ENCODE data around the gene TOGARAM2. TPM values are rescaled to one million over a fixed set of nuclear protein-coding genes. Genes with fewer than 3 reads are reported as not detected.
A peak's percentile ranks its signal among the peaks of the same experiment; 100 is the strongest.

Gene TOGARAM2
- total and polyA plus RNA-seq, 7 experiments from 2014 or later, result 0.58 to 4.9 (median 1.4) TPM; not detected in 1

GRCh38 chr2:29031046-29031445 lies 49.9 kb downstream of the TOGARAM2 start:
- ChIA-PET POLR2A (no interaction called here), CTCF (no interaction called here)
- H3K27ac Mint-ChIP-seq, result peak overlapping the region in 1 of 9 donors; percentile 27
- intact Hi-C loops (cut with micrococcal nuclease), result no loop called here
- Histone ChIP-seq H3K4me1 (ENCODE audit: control insufficient read depth in 2 of 2, insufficient read depth in 2 of 2, low read length in 2 of 2) (peaks cover 0 to 6% of the 10 kb centered on the region in 2 donors), H3K9me3 (ENCODE audit: control insufficient read depth in 2 of 3, low read length in 3 of 3) (no peaks in the 10 kb centered on the region), H3K27ac (ENCODE audit: low read depth, low read length) (no peak overlapping the region), H3K4me3 (ENCODE audit: low read length) (no peak overlapping the region), H3K36me3 (ENCODE audit: control insufficient read depth in 2 of 3, insufficient read depth in 3 of 3, low read length in 3 of 3) (no peaks in the 10 kb centered on the region), H3K27me3 (ENCODE audit: control insufficient read depth in 2 of 2, insufficient read depth in 2 of 2, low read length in 2 of 2) (no peaks in the 10 kb centered on the region)
- H3K27me3 Mint-ChIP-seq, result no peaks in the 10 kb centered on the region
- no peaks in the 10 kb centered on the region for H3K36me3 Mint-ChIP-seq
- no peak overlapping the region for H3K4me3 Mint-ChIP-seq
- H3K9me3 Mint-ChIP-seq, result no peaks in the 10 kb centered on the region
- ATAC-seq (no peak), DNase-seq (no peak)
- peaks cover 5 to 18% (median 7%) of the 10 kb centered on the region in 7 donors for H3K4me1 Mint-ChIP-seq

- H3K4me1 Mint-ChIP-seq, result peaks cover 5 to 18% (median 7%) of the 10 kb centered on the region in 7 donors
- intact Hi-C loops (cut with micrococcal nuclease), result no loop called here
- Histone ChIP-seq H3K27ac (ENCODE audit: low read depth, low read length) (no peak overlapping the region), H3K27me3 (ENCODE audit: control insufficient read depth in 2 of 2, insufficient read depth in 2 of 2, low read length in 2 of 2) (no peaks in the 10 kb centered on the region), H3K36me3 (ENCODE audit: control insufficient read depth in 2 of 3, insufficient read depth in 3 of 3, low read length in 3 of 3) (no peaks in the 10 kb centered on the region), H3K4me3 (ENCODE audit: low read length) (no peak overlapping the region), H3K4me1 (ENCODE audit: control insufficient read depth in 2 of 2, insufficient read depth in 2 of 2, low read length in 2 of 2) (peaks cover 0 to 6% of the 10 kb centered on the region in 2 donors), H3K9me3 (ENCODE audit: control insufficient read depth in 2 of 3, low read length in 3 of 3) (no peaks in the 10 kb centered on the region)
- ATAC-seq (no peak), DNase-seq (no peak)
- no peak overlapping the region for H3K4me3 Mint-ChIP-seq
- ChIA-PET POLR2A (interaction anchor here (0.8 kb wide), 1 partner anchor 39 kb away, joined by 3 read pairs; no protein-coding TSS in a partner anchor), CTCF (no interaction called here)
- H3K9me3 Mint-ChIP-seq, result no peaks in the 10 kb centered on the region
- H3K27ac Mint-ChIP-seq, result no peak overlapping the region
- H3K36me3 Mint-ChIP-seq, result peaks cover 0 to 4% (median 0%) of the 10 kb centered on the region in 5 donors
- no peaks in the 10 kb centered on the region for H3K27me3 Mint-ChIP-seq
Measured at GRCh38 chr2:29032189-29032588, 51.1 kb downstream of the TOGARAM2 start.

- CTCF ChIA-PET, result no interaction called here
- H3K36me3 ChIP-seq (ENCODE audit: control insufficient read depth in 2 of 3, insufficient read depth in 3 of 3, low read length in 3 of 3), result no peaks in the 10 kb centered on the region
- DNase-seq (no peak), ATAC-seq (no peak)
- H3K27ac ChIP-seq (ENCODE audit: low read depth, low read length), result no peak overlapping the region
- H3K27ac Mint-ChIP-seq, result no peak overlapping the region
- peaks cover 0 to 4% (median 0%) of the 10 kb centered on the region in 5 donors for H3K36me3 Mint-ChIP-seq
- no peaks in the 10 kb centered on the region for H3K9me3 ChIP-seq (ENCODE audit: control insufficient read depth in 2 of 3, low read length in 3 of 3)
- no peaks in the 10 kb centered on the region for H3K9me3 Mint-ChIP-seq
- H3K4me1 ChIP-seq (ENCODE audit: control insufficient read depth in 2 of 2, insufficient read depth in 2 of 2, low read length in 2 of 2), result peaks cover 0 to 6% of the 10 kb centered on the region in 2 donors
- intact Hi-C loops (cut with micrococcal nuclease), result no loop called here
- no peak overlapping the region for H3K4me3 ChIP-seq (ENCODE audit: low read length)
- H3K27me3 ChIP-seq (ENCODE audit: control insufficient read depth in 2 of 2, insufficient read depth in 2 of 2, low read length in 2 of 2), result no peaks in the 10 kb centered on the region
- H3K4me1 Mint-ChIP-seq, result peaks cover 5 to 18% (median 7%) of the 10 kb centered on the region in 7 donors
- H3K27me3 Mint-ChIP-seq, result no peaks in the 10 kb centered on the region
- POLR2A ChIA-PET, result no interaction called here
- H3K4me3 Mint-ChIP-seq, result no peak overlapping the region
Measured at GRCh38 chr2:29033172-29033571, 52.1 kb downstream of the TOGARAM2 start.

GRCh38 chr2:29033656-29034055 lies 52.6 kb downstream of the TOGARAM2 start:
- DNase-seq (no peak), ATAC-seq (no peak)
- H3K4me3 Mint-ChIP-seq, result no peak overlapping the region
- intact Hi-C loops (cut with micrococcal nuclease), result no loop called here
- ChIA-PET CTCF (no interaction called here), POLR2A (no interaction called here)
- peaks cover 0 to 6% of the 10 kb centered on the region in 2 donors for H3K4me1 ChIP-seq (ENCODE audit: control insufficient read depth in 2 of 2, insufficient read depth in 2 of 2, low read length in 2 of 2)
- H3K27me3 Mint-ChIP-seq, result no peaks in the 10 kb centered on the region
- H3K27ac ChIP-seq (ENCODE audit: low read depth, low read length), result no peak overlapping the region
- no peak overlapping the region for H3K27ac Mint-ChIP-seq
- H3K9me3 Mint-ChIP-seq, result no peaks in the 10 kb centered on the region
- peaks cover 5 to 18% (median 7%) of the 10 kb centered on the region in 7 donors for H3K4me1 Mint-ChIP-seq
- H3K4me3 ChIP-seq (ENCODE audit: low read length), result no peak overlapping the region
- no peaks in the 10 kb centered on the region for H3K9me3 ChIP-seq (ENCODE audit: control insufficient read depth in 2 of 3, low read length in 3 of 3)
- peaks cover 0 to 4% (median 0%) of the 10 kb centered on the region in 5 donors for H3K36me3 Mint-ChIP-seq
- no peaks in the 10 kb centered on the region for H3K27me3 ChIP-seq (ENCODE audit: control insufficient read depth in 2 of 2, insufficient read depth in 2 of 2, low read length in 2 of 2)
- no peaks in the 10 kb centered on the region for H3K36me3 ChIP-seq (ENCODE audit: control insufficient read depth in 2 of 3, insufficient read depth in 3 of 3, low read length in 3 of 3)

- peaks cover 5 to 18% (median 7%) of the 10 kb centered on the region in 7 donors for H3K4me1 Mint-ChIP-seq
- H3K9me3 Mint-ChIP-seq, result no peaks in the 10 kb centered on the region
- H3K36me3 Mint-ChIP-seq, result peaks cover 0 to 4% (median 0%) of the 10 kb centered on the region in 5 donors
- no peak for ATAC-seq
- H3K27me3 Mint-ChIP-seq, result no peaks in the 10 kb centered on the region
- intact Hi-C loops (cut with micrococcal nuclease), result no loop called here
- H3K4me3 Mint-ChIP-seq, result no peak overlapping the region
- no peak for DNase-seq
- ChIA-PET POLR2A (interaction anchor here (0.5 to 1.7 kb wide), 2 partner anchors 18 to 20 kb away, joined by 3 to 6 read pairs; no protein-coding TSS in a partner anchor), CTCF (no interaction called here)
- H3K4me3 ChIP-seq (ENCODE audit: low read length), result no peak overlapping the region
- peak overlapping the region in 1 of 9 donors; percentile 14 for H3K27ac Mint-ChIP-seq
- H3K27me3 ChIP-seq (ENCODE audit: control insufficient read depth in 2 of 2, insufficient read depth in 2 of 2, low read length in 2 of 2), result no peaks in the 10 kb centered on the region
- H3K4me1 ChIP-seq (ENCODE audit: control insufficient read depth in 2 of 2, insufficient read depth in 2 of 2, low read length in 2 of 2), result peaks cover 0 to 6% of the 10 kb centered on the region in 2 donors
- no peaks in the 10 kb centered on the region for H3K36me3 ChIP-seq (ENCODE audit: control insufficient read depth in 2 of 3, insufficient read depth in 3 of 3, low read length in 3 of 3)
- H3K27ac ChIP-seq (ENCODE audit: low read depth, low read length), result no peak overlapping the region
- no peaks in the 10 kb centered on the region for H3K9me3 ChIP-seq (ENCODE audit: control insufficient read depth in 2 of 3, low read length in 3 of 3)
Measured at GRCh38 chr2:29035016-29035745, 54.1 kb downstream of the TOGARAM2 start.

DNA sequence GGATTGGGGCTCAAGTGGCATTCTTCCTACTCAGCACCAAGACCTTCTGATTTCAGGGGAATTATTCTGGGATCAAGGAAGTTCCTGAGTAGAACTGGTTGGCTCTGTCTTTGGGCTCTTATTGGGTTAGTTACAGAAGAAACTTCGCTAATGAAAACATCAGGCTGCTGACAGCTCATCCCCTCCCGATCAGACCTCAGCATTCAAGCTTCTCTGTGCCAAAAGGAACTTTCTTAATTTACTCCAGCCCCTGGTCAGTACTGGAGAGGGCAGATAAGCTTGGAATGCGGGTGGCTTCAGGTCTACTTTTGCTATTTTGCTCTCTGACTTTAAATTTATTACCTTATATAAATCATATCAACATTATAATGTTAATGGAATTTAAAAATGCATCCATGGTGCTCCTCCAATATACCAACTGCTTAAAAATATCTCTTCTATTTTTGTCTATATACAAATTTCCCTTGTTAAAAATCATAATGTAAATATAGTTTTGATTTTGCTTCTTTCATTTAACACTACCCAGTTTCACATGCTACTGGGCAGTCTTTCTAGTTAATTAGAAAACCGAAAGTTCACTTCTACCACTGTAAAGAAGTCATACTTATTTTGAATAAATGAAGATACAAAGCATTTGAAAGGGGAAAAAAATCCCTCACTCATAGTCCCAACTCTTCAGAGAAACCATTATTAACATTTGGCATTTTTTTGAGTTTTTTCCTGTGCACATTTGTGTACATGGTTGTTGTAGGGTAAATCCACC lies 58.8 kb downstream of the TOGARAM2 start:
- no peak overlapping the region for H3K4me3 Mint-ChIP-seq
- H3K27ac ChIP-seq (ENCODE audit: low read depth, low read length), result no peak overlapping the region
- DNase-seq (no peak), ATAC-seq (no peak)
- ChIA-PET POLR2A (no interaction called here), CTCF (no interaction called here)
- H3K36me3 ChIP-seq (ENCODE audit: control insufficient read depth in 2 of 3, insufficient read depth in 3 of 3, low read length in 3 of 3), result no peaks in the 10 kb centered on the region
- H3K4me3 ChIP-seq (ENCODE audit: low read length), result no peak overlapping the region
- H3K27me3 ChIP-seq (ENCODE audit: control insufficient read depth in 2 of 2, insufficient read depth in 2 of 2, low read length in 2 of 2), result no peaks in the 10 kb centered on the region
- intact Hi-C loops (cut with micrococcal nuclease), result no loop called here
- H3K9me3 Mint-ChIP-seq, result no peaks in the 10 kb centered on the region
- peaks cover 0 to 5% (median 0%) of the 10 kb centered on the region in 7 donors for H3K4me1 Mint-ChIP-seq
- no peaks in the 10 kb centered on the region for H3K27me3 Mint-ChIP-seq
- no peaks in the 10 kb centered on the region for H3K4me1 ChIP-seq (ENCODE audit: control insufficient read depth in 2 of 2, insufficient read depth in 2 of 2, low read length in 2 of 2)
- H3K9me3 ChIP-seq (ENCODE audit: control insufficient read depth in 2 of 3, low read length in 3 of 3), result no peaks in the 10 kb centered on the region
- H3K27ac Mint-ChIP-seq, result no peak overlapping the region
- peaks cover 0 to 4% (median 0%) of the 10 kb centered on the region in 5 donors for H3K36me3 Mint-ChIP-seq
